ENCODE results near the gene STAM.

The STAM gene

DNA sequence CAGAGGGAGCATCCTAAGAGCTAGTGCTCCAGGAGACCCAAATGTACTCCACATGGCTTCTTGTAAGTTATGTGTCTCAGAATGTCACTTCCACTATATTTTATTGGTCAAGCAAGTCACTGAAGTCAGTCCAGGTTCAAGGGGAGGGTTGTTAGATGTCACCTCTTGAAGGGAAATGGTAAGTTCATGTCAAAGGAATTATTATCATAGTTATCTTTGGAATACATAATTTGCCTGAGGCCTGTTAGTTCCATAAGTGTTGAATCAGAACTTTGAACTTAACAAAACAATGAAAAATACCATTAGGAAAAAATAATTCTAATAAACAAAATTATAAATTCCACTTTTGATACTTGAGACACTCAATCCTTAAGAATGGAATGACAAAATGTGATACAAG, 30.6 kb downstream of the STAM start:
- no peak overlapping the region for H3K9ac ChIP-seq (ENCODE audit: low read depth, low read length)
- peaks cover 43% of the 10 kb centered on the region for H3K4me1 ChIP-seq (ENCODE audit: insufficient read depth, low read length)
- no peaks in the 10 kb centered on the region for H3K9me3 ChIP-seq (ENCODE audit: control insufficient read depth, insufficient read depth, low read length)
- H3K36me3 ChIP-seq (ENCODE audit: insufficient read depth, low read length), result no peaks in the 10 kb centered on the region

DNA sequence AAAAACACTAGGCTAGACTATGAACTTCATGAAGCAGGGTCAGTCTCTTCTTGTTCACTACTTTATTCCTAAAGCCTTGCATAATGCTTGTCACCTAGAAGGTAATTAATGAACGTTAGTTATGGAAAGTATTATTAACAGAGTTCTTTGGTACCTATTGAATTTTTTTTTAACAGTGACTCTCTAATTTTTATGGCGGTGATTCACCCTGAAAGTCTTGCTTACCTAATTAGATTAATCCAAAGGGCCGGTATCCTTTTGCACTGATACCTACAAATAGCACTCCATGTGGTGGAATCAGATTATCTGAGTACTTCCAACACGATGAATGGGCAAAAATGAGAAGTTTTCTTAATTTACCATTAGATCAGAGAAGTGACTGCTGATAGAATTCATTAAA, 31.7 kb downstream of the STAM start:
- no peaks in the 10 kb centered on the region for H3K36me3 ChIP-seq (ENCODE audit: insufficient read depth, low read length)
- H3K9ac ChIP-seq (ENCODE audit: low read depth, low read length), result no peak overlapping the region
- H3K9me3 ChIP-seq (ENCODE audit: control insufficient read depth, insufficient read depth, low read length), result no peaks in the 10 kb centered on the region
- H3K4me1 ChIP-seq (ENCODE audit: insufficient read depth, low read length), result peaks cover 38% of the 10 kb centered on the region

DNA sequence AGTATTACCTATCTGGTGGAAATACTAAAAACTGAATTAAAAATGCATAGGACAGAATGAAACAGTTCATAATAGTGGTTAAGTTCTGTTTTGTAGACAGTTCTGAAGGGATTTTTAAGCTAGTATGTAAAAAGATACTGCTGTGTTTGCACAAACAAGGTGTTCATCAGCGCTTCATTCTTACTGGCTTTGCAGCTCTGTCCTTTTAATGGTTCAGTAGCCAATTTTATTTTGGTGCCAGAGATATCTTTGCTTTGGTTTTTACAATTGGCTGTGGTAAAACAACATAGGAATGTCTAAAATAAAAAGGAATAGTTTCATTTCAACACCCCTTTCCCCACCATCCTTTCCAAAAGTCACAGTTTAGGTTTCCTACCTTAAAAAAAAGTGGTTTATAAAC, 33.0 kb downstream of the STAM start:
- Histone ChIP-seq H3K9ac (ENCODE audit: low read depth, low read length) (no peak overlapping the region), H3K9me3 (ENCODE audit: control insufficient read depth, insufficient read depth, low read length) (no peaks in the 10 kb centered on the region), H3K36me3 (ENCODE audit: insufficient read depth, low read length) (no peaks in the 10 kb centered on the region), H3K4me1 (ENCODE audit: insufficient read depth, low read length) (peaks cover 26% of the 10 kb centered on the region)

DNA sequence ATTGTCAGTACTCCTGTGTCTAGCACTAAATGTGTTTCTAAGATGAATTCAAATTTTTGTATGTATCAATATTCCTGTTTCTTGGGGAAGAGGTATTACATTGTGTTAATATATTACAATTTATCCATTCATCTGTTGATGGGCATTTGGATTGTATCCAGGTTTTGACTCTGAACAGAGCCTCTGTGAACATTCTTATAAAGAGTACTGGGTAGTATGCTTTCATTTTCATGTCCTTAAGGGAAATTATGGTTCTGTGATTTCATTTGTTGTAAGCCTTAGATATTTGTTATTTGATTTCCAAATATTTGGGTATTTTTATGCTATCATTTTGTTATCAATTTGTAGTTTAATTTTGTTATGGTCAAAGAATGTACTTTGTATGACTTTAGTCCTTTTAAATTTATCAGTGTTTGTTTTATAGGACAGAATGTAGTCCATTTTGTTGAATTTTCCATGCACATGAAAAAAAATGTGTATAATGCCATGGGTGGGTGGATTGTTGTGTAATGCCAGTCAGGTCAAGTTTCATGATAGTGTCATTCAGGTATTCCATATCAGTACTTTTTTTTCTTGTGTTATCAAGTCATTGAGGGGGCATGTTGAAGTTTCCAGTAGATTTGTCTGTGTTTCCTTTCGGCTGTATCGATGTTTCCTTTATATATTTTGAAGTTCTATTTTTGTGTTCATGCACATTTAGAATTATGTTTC, 38.4 kb downstream of the STAM start:
- no peak overlapping the region for H3K9ac ChIP-seq (ENCODE audit: low read depth, low read length)
- H3K4me1 ChIP-seq (ENCODE audit: insufficient read depth, low read length), result no peaks in the 10 kb centered on the region
- H3K36me3 ChIP-seq (ENCODE audit: insufficient read depth, low read length), result no peaks in the 10 kb centered on the region
- no peaks in the 10 kb centered on the region for H3K9me3 ChIP-seq (ENCODE audit: control insufficient read depth, insufficient read depth, low read length)

DNA sequence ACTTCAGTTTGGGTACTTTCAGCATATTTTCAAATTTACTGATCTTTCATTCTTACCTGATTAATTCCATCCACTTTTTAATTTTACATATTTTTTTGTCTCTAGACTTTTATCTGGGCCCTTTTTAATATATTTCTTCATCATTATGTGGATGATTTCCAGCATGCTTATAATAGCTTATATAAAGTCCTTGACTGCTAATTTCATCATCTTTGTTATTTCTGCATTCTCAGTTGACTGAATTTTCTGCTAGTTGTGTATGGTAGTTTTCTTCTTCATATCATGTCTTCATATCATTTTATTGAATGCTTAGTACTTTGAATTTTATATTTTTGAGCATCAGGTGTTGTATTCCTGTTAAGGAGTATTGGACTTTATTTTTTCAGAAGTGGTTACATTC, 39.6 kb downstream of the STAM start:
- H3K9me3 ChIP-seq (ENCODE audit: control insufficient read depth, insufficient read depth, low read length), result no peaks in the 10 kb centered on the region
- H3K4me1 ChIP-seq (ENCODE audit: insufficient read depth, low read length), result no peaks in the 10 kb centered on the region
- no peak overlapping the region for H3K9ac ChIP-seq (ENCODE audit: low read depth, low read length)
- H3K36me3 ChIP-seq (ENCODE audit: insufficient read depth, low read length), result no peaks in the 10 kb centered on the region

DNA sequence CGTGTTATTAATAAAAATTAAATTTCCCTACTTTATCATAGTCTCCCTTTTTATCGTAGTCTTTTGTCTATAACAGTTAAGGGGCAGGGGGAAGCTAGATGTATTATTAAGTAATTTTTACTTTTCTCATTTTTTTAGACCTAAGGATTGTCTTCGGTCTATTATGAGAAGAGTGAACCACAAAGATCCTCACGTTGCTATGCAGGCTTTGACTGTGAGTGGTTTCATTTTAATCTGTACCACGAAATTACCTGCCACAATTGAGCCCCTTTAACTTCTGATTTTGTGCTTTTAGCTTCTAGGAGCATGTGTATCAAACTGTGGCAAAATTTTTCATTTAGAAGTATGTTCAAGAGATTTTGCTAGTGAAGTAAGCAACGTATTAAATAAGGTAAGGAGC, 40.6 kb downstream of the STAM start:
- no peaks in the 10 kb centered on the region; the same call in 1 of the 2 replicates for H3K36me3 ChIP-seq (ENCODE audit: insufficient read depth, low read length)
- no peaks in the 10 kb centered on the region for H3K9me3 ChIP-seq (ENCODE audit: control insufficient read depth, insufficient read depth, low read length)
- H3K4me1 ChIP-seq (ENCODE audit: insufficient read depth, low read length), result no peaks in the 10 kb centered on the region
- no peak overlapping the region for H3K9ac ChIP-seq (ENCODE audit: low read depth, low read length)

DNA sequence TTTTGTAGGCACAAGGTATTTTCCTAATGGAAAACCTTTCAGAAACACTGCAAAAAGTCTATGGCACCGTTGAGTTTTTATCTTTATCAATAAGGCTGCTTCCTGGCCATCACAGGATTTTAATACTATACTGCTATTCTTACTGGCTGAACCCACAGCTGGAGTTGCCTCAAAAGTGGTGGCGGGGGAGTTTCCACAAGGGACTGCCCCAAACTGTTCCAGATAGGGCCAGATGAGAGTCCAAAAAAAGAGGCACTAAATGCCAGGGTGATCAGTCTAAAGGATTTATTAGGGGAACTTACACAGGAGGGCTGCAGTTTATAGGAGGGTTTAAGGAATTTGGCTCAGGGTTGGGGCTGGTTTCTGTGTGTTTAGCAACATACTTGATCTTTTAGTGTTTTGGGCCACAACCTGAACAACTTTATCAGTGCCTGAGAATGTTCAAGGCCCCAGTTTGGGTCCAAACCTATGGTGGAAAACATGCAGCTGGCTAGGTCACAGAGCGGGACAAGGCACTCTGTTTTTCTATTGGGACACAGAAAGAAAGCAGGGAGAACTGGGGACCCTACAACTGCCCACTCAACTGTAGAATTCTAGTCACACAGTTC, 41.4 kb downstream of the STAM start:
- no peaks in the 10 kb centered on the region; the same call in 1 of the 2 replicates for H3K36me3 ChIP-seq (ENCODE audit: insufficient read depth, low read length)
- H3K4me1 ChIP-seq (ENCODE audit: insufficient read depth, low read length), result no peaks in the 10 kb centered on the region
- no peak overlapping the region for H3K9ac ChIP-seq (ENCODE audit: low read depth, low read length)

DNA sequence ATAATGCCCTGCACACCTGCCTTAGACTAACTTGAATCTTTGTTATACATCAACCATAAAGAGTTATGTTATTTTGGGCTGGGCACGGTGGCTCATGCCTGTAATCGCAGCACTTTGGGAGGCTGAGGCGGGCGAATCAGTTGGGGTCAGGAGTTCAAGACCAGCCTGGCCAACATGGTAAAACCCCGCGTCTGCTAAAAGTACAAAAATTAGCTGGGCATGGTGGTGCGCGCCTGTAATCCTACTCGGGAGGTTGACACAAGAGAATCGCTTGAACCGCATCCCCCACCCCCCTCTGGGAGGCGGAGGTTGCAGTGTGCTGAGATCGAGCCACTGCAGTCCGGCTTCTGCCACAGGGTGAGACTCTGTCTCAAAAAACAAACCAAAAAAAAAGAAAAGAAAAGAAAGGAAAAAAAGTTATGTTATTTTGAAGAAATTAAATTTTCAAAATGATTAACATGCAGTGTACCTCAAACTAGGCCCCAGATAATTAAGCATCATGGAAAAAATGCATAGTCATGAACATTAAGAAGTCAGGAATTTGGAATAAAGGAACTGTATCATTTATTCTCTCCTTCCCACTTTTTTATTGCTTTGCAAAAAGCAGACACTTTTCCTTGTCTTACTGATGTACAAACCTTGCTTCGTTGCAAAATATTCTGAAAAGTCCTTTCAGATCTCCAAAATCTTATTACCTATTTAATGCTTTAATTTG, 43.3 kb downstream of the STAM start:
- Histone ChIP-seq H3K36me3 (ENCODE audit: insufficient read depth, low read length) (no peaks in the 10 kb centered on the region; the same call in 1 of the 2 replicates), H3K9me3 (ENCODE audit: control insufficient read depth, insufficient read depth, low read length) (no peaks in the 10 kb centered on the region), H3K4me1 (ENCODE audit: insufficient read depth, low read length) (no peaks in the 10 kb centered on the region), H3K9ac (ENCODE audit: low read depth, low read length) (no peak overlapping the region)

More for the DNA sequence above, 41.4 kb downstream of the STAM start:
- no peaks in the 10 kb centered on the region for H3K9me3 ChIP-seq (ENCODE audit: control insufficient read depth, insufficient read depth, low read length)

DNA sequence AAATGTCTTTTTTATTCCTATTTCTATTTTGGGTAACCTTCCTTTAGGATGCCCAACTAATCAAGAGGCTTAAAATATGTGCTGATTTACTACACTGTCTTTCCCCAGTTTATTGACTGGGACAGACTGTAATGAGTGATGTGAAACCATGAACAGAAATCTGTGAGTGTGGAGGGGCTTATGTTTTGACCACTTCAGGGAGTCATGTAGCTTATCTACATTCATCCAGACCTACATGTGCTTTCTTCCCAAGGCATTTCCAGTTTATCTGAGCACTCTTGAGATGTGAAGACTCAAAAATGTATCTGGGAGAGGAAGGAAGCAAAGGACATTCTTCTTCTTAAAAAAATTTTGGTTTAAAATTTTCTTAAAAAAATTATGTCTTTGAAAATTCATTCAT, 45.2 kb downstream of the STAM start:
- Histone ChIP-seq H3K9ac (ENCODE audit: low read depth, low read length) (no peak overlapping the region), H3K4me1 (ENCODE audit: insufficient read depth, low read length) (no peaks in the 10 kb centered on the region), H3K9me3 (ENCODE audit: control insufficient read depth, insufficient read depth, low read length) (no peaks in the 10 kb centered on the region), H3K36me3 (ENCODE audit: insufficient read depth, low read length) (no peaks in the 10 kb centered on the region; the same call in 1 of the 2 replicates)

DNA sequence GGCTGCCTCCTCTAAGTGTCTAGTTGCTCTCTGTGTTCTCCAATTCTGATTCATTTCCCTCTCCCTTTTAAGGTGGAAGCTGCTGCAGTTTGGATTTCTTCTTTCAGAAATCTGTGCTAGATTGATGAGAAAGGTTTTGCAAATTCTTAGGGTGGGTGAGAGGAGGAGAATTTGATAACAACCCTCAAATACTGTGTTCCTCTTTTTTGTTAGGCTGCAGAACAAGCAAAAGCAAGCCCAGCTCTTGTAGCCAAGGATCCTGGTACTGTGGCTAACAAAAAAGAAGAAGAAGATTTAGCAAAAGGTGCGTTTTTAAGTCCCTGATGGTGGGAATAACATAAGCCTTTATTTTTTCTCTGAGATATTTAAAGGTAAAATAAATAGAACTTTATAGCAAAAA, 49.1 kb downstream of the STAM start:
- H3K9me3 ChIP-seq (ENCODE audit: control insufficient read depth, insufficient read depth, low read length), result no peaks in the 10 kb centered on the region
- H3K36me3 ChIP-seq (ENCODE audit: insufficient read depth, low read length), result no peaks in the 10 kb centered on the region; the same call in 1 of the 2 replicates
- H3K9ac ChIP-seq (ENCODE audit: low read depth, low read length), result no peak overlapping the region
- H3K4me1 ChIP-seq (ENCODE audit: insufficient read depth, low read length), result no peaks in the 10 kb centered on the region

DNA sequence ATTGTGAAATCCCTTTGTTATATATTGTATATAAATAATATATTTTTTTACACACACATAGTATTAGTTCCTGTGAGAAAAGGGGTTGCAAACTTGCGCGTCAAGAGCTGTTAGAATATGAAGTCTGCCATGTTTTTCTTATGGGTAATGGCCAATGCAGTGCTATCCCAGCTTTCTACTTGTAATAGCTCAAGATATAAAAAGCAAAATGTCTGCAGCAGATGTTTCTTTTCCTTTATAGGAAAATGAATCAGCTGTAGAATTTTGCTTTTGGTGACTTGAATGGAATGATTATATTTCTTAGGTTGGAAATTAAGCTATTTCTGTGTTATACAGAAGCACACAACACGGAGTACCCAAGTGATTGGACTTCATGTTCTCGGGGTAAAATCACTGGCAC, 54.7 kb downstream of the STAM start:
- H3K9ac ChIP-seq (ENCODE audit: low read depth, low read length), result no peak overlapping the region
- no peaks in the 10 kb centered on the region for H3K9me3 ChIP-seq (ENCODE audit: control insufficient read depth, insufficient read depth, low read length)
- H3K36me3 ChIP-seq (ENCODE audit: insufficient read depth, low read length), result no peaks in the 10 kb centered on the region; the same call in 1 of the 2 replicates
- no peaks in the 10 kb centered on the region for H3K4me1 ChIP-seq (ENCODE audit: insufficient read depth, low read length)

DNA sequence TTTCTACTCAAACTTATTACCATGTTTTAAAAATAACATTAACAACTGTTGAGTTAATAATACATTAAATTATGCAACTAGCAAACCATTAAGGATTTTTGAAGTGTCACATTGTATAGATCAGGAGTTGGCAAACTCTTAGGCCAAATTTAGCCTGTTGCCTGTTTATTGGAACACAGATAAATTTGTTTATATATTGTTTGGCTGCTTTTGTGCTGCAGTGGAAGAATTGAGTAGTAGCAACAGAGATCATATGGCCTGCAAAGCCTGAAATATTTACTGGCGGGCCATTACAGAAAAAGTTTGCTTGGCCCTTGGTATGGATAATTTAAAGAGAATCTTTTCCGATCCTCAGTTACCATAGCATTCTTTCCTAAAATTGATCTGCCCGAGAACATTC, 57.4 kb downstream of the STAM start:
- Histone ChIP-seq H3K4me1 (ENCODE audit: insufficient read depth, low read length) (no peaks in the 10 kb centered on the region), H3K9me3 (ENCODE audit: control insufficient read depth, insufficient read depth, low read length) (no peaks in the 10 kb centered on the region), H3K9ac (ENCODE audit: low read depth, low read length) (no peak overlapping the region), H3K36me3 (ENCODE audit: insufficient read depth, low read length) (no peaks in the 10 kb centered on the region; the same call in 1 of the 2 replicates)

DNA sequence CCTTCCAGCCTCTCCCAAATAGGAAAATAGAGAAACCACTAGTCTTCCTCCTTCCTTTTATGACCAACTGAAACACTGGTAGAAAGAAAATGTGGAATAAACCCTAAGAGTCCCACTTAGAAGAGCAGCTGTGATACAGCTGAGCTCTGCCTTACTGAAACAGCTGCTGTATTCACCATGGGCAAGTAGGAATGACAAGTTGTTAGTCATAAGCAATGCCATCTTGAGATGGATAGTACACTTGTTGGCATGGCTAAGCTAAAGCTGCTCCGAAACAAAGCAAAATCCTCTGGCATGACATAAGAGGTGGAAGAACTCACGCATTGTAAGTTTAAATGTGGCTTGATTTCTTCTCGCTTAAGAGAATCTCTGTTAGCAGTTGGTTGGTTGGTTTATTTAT, 59.8 kb downstream of the STAM start:
- no peak overlapping the region for H3K9ac ChIP-seq (ENCODE audit: low read depth, low read length)
- H3K9me3 ChIP-seq (ENCODE audit: control insufficient read depth, insufficient read depth, low read length), result no peaks in the 10 kb centered on the region
- no peaks in the 10 kb centered on the region; the same call in 1 of the 2 replicates for H3K36me3 ChIP-seq (ENCODE audit: insufficient read depth, low read length)
- no peaks in the 10 kb centered on the region for H3K4me1 ChIP-seq (ENCODE audit: insufficient read depth, low read length)

DNA sequence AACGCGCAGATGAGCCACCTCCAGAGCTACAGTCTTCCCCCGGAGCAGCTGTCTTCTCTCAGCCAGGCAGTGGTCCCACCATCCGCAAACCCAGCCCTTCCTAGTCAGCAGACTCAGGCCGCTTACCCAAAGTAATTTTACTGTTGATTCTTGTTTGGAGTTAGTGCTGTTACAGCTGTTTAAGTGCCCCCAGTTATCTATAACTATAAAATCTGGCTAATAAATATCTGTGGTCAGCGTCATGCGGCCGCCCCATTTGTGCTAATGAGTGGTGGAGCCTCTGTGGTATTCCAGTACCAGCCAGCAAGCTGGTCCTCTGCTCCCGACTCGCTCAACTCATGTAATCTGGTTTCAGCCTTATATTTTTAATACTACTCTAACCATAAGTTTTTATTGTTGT, 64.9 kb downstream of the STAM start:
- no peaks in the 10 kb centered on the region for H3K9me3 ChIP-seq (ENCODE audit: control insufficient read depth, insufficient read depth, low read length)
- peaks cover 8% of the 10 kb centered on the region; the same call in 1 of the 2 replicates for H3K36me3 ChIP-seq (ENCODE audit: insufficient read depth, low read length)
- H3K9ac ChIP-seq (ENCODE audit: low read depth, low read length), result no peak overlapping the region
- H3K4me1 ChIP-seq (ENCODE audit: insufficient read depth, low read length), result no peaks in the 10 kb centered on the region

DNA sequence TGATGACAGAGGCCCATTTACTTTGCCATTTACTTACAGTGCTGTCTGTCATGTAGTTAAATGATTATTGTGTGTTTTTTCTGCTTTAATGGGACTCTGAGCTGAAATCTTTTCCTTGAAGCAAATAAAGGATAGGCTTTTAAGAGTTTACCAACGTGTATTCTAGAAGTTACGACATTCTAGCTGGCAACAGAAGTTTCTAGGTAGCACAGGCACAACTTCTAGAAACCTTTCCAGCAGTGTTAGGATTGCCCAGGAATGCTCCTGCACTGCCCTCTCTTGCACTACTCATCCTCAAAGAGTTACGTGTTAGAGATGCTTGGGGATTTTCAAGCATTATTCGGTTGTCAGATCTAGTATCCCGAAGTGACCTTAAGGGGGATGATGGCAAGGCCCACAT, 65.5 kb downstream of the STAM start:
- Histone ChIP-seq H3K9me3 (ENCODE audit: control insufficient read depth, insufficient read depth, low read length) (no peaks in the 10 kb centered on the region), H3K9ac (ENCODE audit: low read depth, low read length) (no peak overlapping the region), H3K36me3 (ENCODE audit: insufficient read depth, low read length) (peaks cover 10% of the 10 kb centered on the region), H3K4me1 (ENCODE audit: insufficient read depth, low read length) (no peaks in the 10 kb centered on the region)
